CD14-positive monocyte (primary cell): Measurements from ENCODE around the gene RAB6A. TPM values are rescaled to one million over a fixed set of nuclear protein-coding genes. Genes with fewer than 3 reads are reported as not detected.

Experiments used
- DNase-seq, 3 donors: peaks; one replicate each; pipeline ENCODE4 v3.0.0-alpha.2; 2011 to 2022
- H2AFZ ChIP-seq: 2 replicates; pipeline ENCODE4 v1.6.0; 2012; ENCODE audit warnings: mild to moderate bottlenecking, low read depth, low read length, inconsistent platforms; ENCODE audit not compliant: insufficient read depth, poor library complexity, severe bottlenecking
- H3K27ac ChIP-seq, 2 donors: 1 replicate in 1 of 2; 2 replicates in 1 of 2; pipeline ENCODE4 v1.5.1; 2012 to 2013; ENCODE audit warnings: low read length in 2 of 2, control low read depth in 1 of 2, inconsistent platforms in 1 of 2, low read depth in 1 of 2, mild to moderate bottlenecking in 1 of 2
- H3K27me3 ChIP-seq, 2 donors: one replicate each; pipeline versions ENCODE4 v1.6.0 to v1.6.1; 2011 to 2013; ENCODE audit warnings: low read length in 2 of 2; ENCODE audit not compliant: control insufficient read depth in 2 of 2, insufficient read depth in 2 of 2
- H3K36me3 ChIP-seq, 2 donors: replicated peaks in 1 of 2; 1 replicate in 1 of 2; 2 replicates in 1 of 2; pipeline versions ENCODE4 v1.5.1 to v1.6.1; 2012 to 2013; ENCODE audit warnings: low read length in 2 of 2, control low read depth in 1 of 2, inconsistent platforms in 1 of 2, mild to moderate bottlenecking in 1 of 2; ENCODE audit not compliant: insufficient read depth in 2 of 2, control insufficient read depth in 1 of 2
- H3K4me1 ChIP-seq, 2 donors: 1 replicate in 1 of 2; 2 replicates in 1 of 2; pipeline versions ENCODE4 v1.5.1 to v1.6.1; 2012 to 2013; ENCODE audit warnings: low read length in 2 of 2, control low read depth in 1 of 2, inconsistent platforms in 1 of 2, mild to moderate bottlenecking in 1 of 2, moderate library complexity in 1 of 2; ENCODE audit not compliant: insufficient read depth in 2 of 2, control insufficient read depth in 1 of 2
- H3K4me2 ChIP-seq: replicated peaks from 2 replicates; pipeline ENCODE3; 2012; ENCODE audit warnings: low read length, moderate library complexity, mild to moderate bottlenecking; ENCODE audit not compliant: poor library complexity, severe bottlenecking; ENCODE audit errors: extremely low read depth
- H3K4me3 ChIP-seq, 3 experiments: fragments of 200-600 bp in 1 of 3; sonication (generic) in 1 of 3; replicated peaks in 1 of 3; 1 replicate in 2 of 3; 2 replicates in 1 of 3; pipeline ENCODE4 v1.5.1; 2011 to 2013; ENCODE audit warnings: low read length in 3 of 3, mild to moderate bottlenecking in 3 of 3, control low read depth in 2 of 3, low read depth in 2 of 3, inconsistent platforms in 1 of 3, moderate library complexity in 1 of 3
- H3K79me2 ChIP-seq: 2 replicates; pipeline ENCODE4 v1.6.0; 2012; ENCODE audit warnings: mild to moderate bottlenecking, control low read depth, inconsistent platforms, low read length, moderate library complexity; ENCODE audit not compliant: insufficient read depth
- H3K9ac ChIP-seq: 2 replicates; pipeline ENCODE4 v1.6.0; 2017; ENCODE audit warnings: low read length, mild to moderate bottlenecking; ENCODE audit not compliant: insufficient read depth, poor library complexity, severe bottlenecking
- H3K9me3 ChIP-seq, 2 donors: replicated peaks in 1 of 2; 1 replicate in 1 of 2; 2 replicates in 1 of 2; pipeline versions ENCODE4 v1.5.1 to v1.6.1; 2012 to 2013; ENCODE audit warnings: low read length in 2 of 2, control low read depth in 1 of 2; ENCODE audit not compliant: control insufficient read depth in 1 of 2, insufficient read depth in 1 of 2
- H4K20me1 ChIP-seq: 2 replicates; pipeline ENCODE4 v1.6.0; 2012; ENCODE audit warnings: mild to moderate bottlenecking, low read length, control low read depth, moderate library complexity; ENCODE audit not compliant: insufficient read depth
- H3K27ac Mint-ChIP-seq, 7 donors: one replicate each; pipeline ENCODE4 v1.8.0; 2020; ENCODE audit warnings: mild to moderate bottlenecking in 7 of 7, mixed read lengths in 7 of 7, moderate library complexity in 6 of 7, inconsistent platforms in 2 of 7
- H3K27me3 Mint-ChIP-seq, 3 donors: one replicate each; pipeline ENCODE4 v1.8.0; 2021 to 2022; ENCODE audit warnings: low read depth in 3 of 3, mild to moderate bottlenecking in 3 of 3, mixed read lengths in 3 of 3, moderate library complexity in 3 of 3, inconsistent platforms in 1 of 3
- H3K36me3 Mint-ChIP-seq, 2 donors: one replicate each; pipeline ENCODE4 v1.8.0; 2020; ENCODE audit warnings: mixed read lengths in 2 of 2, inconsistent platforms in 1 of 2, mild to moderate bottlenecking in 1 of 2
- H3K4me1 Mint-ChIP-seq: one replicate; pipeline ENCODE4 v1.8.0; 2020; ENCODE audit warnings: mild to moderate bottlenecking, mixed read lengths
- H3K4me3 Mint-ChIP-seq, 2 donors: one replicate each; pipeline ENCODE4 v1.8.0; 2020; ENCODE audit warnings: mild to moderate bottlenecking in 2 of 2, mixed read lengths in 2 of 2, moderate library complexity in 1 of 2
- H3K9me3 Mint-ChIP-seq, 7 donors: one replicate each; pipeline ENCODE4 v1.8.0; 2020 to 2022; ENCODE audit warnings: mixed read lengths in 7 of 7, mild to moderate bottlenecking in 6 of 7, moderate library complexity in 6 of 7, inconsistent platforms in 2 of 7
- CTCF ChIP-seq: fragments of 200-600 bp; IDR thresholded peaks from one replicate; pipeline ENCODE4 v1.8.0; 2022; ENCODE audit warnings: antibody characterized with exemption, mild to moderate bottlenecking
- WGBS: methylation state at CpG from one replicate; pipeline ENCODE4 v1.1.5; 2013; ENCODE audit warnings: missing lambda C conversion rate; ENCODE audit not compliant: insufficient coverage; 5-methylcytosine and 5-hydroxymethylcytosine counted together
- intact Hi-C, 2 donors: fragments of 100-400 bp; cut with micrococcal nuclease; formaldehyde crosslinking; loops; one replicate each; pipeline versions ENCODE4 v1.15.0 to v1.15.1; 2023
- polyA plus RNA-seq, 3 donors: library from polyadenylated mRNA; depleted of rRNA in 1 of 3; unstranded in 2 of 3; stranded (reverse) in 1 of 3; fragments of 300-500 nt in 2 of 3; fragments of >200 nt in 1 of 3; fragmentation: Illumina TruSeq in 2 of 3; gene quantifications; 1 replicate in 2 of 3; 2 replicates in 1 of 3; pipeline ENCODE4 v1.2.3, GENCODE V29; 2012 to 2021

RAB6A gene
- polyA plus RNA-seq, 3 donors, result 38.3 to 91.3 (median 78.6) TPM

- no peak for DNase-seq
- peaks cover 0 to 1% (median 0%) of the 10 kb centered on the region in 3 donors for H3K27me3 Mint-ChIP-seq
- Histone ChIP-seq H3K4me2 (no peak overlapping the region), H3K4me3 (no peak overlapping the region), H3K9me3 (no peaks in the 10 kb centered on the region), H3K79me2 (peaks cover 69% of the 10 kb centered on the region), H4K20me1 (peaks cover 77% of the 10 kb centered on the region), H2AFZ (no peak overlapping the region), H3K27me3 (no peaks in the 10 kb centered on the region), H3K4me1 (no peaks in the 10 kb centered on the region), H3K27ac (peak overlapping the region in 1 of 2 donors; percentile 36), H3K9ac (no peak overlapping the region), H3K36me3 (peaks cover 13 to 45% of the 10 kb centered on the region in 2 donors)
- peaks cover 0 to 2% (median 0%) of the 10 kb centered on the region in 7 donors for H3K9me3 Mint-ChIP-seq
- intact Hi-C loops, result no loop called here
- 85% methylated on average over 2 of the region's 3 CpGs for WGBS
- H3K36me3 Mint-ChIP-seq, result peaks cover 40 to 56% of the 10 kb centered on the region in 2 donors
- no peaks in the 10 kb centered on the region for H3K4me1 Mint-ChIP-seq
- peak; percentile 62 for TF ChIP-seq CTCF
- peak overlapping the region in 5 of 7 donors; percentile 16 to 81 (median 63) for H3K27ac Mint-ChIP-seq
- H3K4me3 Mint-ChIP-seq, result no peak overlapping the region
Observed at GRCh38 chr11:73729594-73730206, 31.2 kb downstream of the RAB6A start.

DNA sequence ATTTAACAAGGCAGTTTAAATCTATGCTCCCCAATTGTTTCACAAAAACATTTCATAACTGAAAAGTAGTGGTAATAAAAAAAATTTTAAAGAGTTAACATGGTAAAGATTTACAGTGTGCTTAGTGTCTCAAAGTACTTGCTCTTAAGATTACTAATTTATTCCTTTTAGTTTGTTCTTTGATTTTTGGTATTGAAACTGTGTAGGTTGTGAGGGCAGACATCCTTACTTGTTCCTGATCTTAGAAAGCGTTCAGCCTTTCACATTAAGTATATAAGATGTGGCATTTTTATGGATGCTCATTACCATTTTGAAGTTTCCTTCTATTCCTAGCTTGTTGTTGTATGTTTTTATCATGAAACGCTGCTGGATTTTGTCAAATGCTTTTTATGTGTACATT is 32.9 kb downstream of the RAB6A start:
- Histone ChIP-seq H2AFZ (no peak overlapping the region), H3K27me3 (no peaks in the 10 kb centered on the region), H3K4me1 (no peaks in the 10 kb centered on the region), H3K9me3 (peaks cover 0 to under 1% of the 10 kb centered on the region in 2 donors), H3K79me2 (peaks cover 67% of the 10 kb centered on the region), H3K36me3 (peaks cover 13 to 53% of the 10 kb centered on the region in 2 donors), H3K4me2 (no peak overlapping the region), H3K27ac (no peak overlapping the region), H3K9ac (no peak overlapping the region), H4K20me1 (peaks cover 75% of the 10 kb centered on the region), H3K4me3 (no peak overlapping the region)
- H3K36me3 Mint-ChIP-seq, result peaks cover 49 to 55% of the 10 kb centered on the region in 2 donors
- no peaks in the 10 kb centered on the region for H3K4me1 Mint-ChIP-seq
- WGBS, result no CpG with 5 or more reads among the region's 2 CpGs
- no peak for DNase-seq
- intact Hi-C loops, result no loop called here
- TF ChIP-seq CTCF, result no peak
- peaks cover 0 to 4% (median 0%) of the 10 kb centered on the region in 7 donors for H3K9me3 Mint-ChIP-seq
- H3K27ac Mint-ChIP-seq, result no peak overlapping the region
- H3K27me3 Mint-ChIP-seq, result peaks cover 0 to 1% (median 0%) of the 10 kb centered on the region in 3 donors
- H3K4me3 Mint-ChIP-seq, result no peak overlapping the region
